Measurements from ENCODE around the gene BCL11A. TPM values are rescaled to one million over a fixed set of nuclear protein-coding genes. Genes with fewer than 3 reads are reported as not detected.
"Not testable (repeated sequence)": the region's sequence is repeated elsewhere in the genome, so short reads cannot be mapped to it uniquely, and the experiment has no call there.

Gene BCL11A
- polyA plus RNA-seq, 10 donors: 2.5 to 17.0 (median 4.0) TPM

GRCh38 chr2:60439219-60439974, 114.1 kb downstream of the BCL11A start:
- peak in 2 of 3 donors; percentile 24 to 52 for DNase-seq

- DNase-seq: no peak
These were observed 114.8 kb downstream of the BCL11A start for GRCh38 chr2:60438653-60439052.

DNA sequence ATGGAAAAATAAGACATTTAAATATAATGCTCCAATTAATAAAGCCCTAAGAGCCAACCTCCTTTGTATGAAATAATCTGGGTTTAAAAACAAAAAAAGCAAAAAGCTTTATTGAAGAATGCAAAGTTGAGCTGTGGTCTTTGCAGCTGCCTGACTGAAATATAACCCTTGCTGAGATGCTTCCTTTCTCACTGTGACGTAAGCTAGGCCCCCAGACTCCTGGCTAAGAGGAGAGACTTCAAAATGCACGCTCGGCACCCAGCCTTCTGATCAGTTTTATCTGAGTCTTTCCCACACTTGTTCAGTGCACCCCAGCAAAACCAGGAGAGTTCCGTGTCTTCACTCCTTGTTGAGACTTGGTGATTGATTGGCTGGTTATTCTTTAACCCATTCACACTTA, 115.3 kb downstream of the BCL11A start:
- DNase-seq: no peak

GRCh38 chr2:60437080-60437696, 116.3 kb downstream of the BCL11A start:
- DNase-seq: peak in 1 of 3 donors; percentile 37

DNA sequence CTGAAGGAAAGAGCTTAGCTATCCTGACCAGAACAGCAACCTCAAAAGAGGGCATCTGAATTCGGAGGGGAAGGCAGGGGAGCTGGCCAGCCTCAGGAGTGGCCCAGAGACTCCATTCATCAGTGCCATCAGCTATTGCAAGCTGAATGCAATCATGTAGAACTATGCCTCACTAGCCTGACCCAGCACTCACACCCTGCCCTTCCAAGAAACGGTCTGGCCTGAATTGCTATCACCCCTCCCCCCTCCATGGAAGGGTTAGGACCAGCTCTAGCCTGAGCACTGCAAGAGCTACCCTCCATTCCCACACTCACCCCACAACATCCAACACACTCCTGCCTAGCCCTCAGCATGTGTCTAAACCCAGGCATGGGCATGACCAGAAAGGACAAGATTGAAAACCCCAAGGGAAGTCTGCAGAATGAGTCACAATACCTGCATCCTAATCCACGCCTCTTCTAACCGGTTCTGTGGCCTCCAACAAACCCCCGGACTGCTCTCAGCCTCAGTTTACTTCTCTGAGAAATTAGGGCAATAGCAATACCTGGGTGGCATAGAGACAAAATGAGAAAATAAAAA, 120.3 kb downstream of the BCL11A start:
- DNase-seq: no peak

DNA sequence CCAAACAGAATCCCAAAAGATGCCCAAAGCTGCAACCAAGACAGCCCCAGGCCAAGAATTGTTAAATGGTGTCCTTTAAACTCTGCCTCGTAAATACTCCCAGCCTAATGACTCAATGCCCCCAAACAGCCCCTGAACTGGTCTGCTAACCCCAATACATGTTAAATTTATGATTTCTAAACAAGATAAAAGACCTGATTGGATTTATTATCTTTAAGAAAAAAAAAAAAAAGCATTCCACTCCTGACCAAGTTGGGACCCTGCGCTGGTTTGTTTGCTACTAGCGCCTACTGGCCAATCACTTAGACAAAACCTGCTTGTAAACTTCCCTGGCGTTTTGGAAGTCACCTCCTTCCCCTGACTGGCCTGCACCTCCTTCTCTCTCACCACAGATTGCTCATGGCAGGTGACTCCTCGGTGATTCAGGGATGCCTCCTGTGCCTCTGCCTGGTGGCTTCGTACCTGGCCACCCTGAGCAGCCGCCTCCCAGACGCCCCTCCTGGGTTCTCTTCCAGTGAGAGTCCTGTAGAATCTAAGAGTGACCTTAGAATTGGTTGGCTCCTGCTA, 121.3 kb downstream of the BCL11A start:
- DNase-seq: no peak

- DNase-seq: no peak
These were observed 123.8 kb downstream of the BCL11A start for GRCh38 chr2:60429681-60430080.

- DNase-seq: no peak
These were observed 126.6 kb downstream of the BCL11A start for GRCh38 chr2:60426880-60427279.

DNA sequence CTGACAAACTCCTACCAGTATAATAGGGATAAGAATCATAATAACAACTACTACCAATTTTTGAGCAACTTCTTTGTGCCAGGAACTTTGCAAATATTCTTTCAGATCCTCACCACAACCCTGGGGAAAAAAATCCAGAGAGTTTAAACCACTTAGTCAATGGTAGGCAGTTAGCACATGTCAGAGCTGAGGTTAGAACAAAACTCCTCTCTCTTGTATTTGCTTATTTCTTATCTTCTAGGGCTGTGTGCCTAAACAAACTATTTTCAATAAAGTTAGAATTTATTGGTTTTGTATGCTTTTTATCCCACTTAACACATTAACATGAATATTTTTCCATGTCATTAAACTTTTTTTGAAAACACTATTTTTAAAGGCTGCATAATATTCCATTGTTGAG, 127.1 kb downstream of the BCL11A start:
- no peak for DNase-seq

DNA sequence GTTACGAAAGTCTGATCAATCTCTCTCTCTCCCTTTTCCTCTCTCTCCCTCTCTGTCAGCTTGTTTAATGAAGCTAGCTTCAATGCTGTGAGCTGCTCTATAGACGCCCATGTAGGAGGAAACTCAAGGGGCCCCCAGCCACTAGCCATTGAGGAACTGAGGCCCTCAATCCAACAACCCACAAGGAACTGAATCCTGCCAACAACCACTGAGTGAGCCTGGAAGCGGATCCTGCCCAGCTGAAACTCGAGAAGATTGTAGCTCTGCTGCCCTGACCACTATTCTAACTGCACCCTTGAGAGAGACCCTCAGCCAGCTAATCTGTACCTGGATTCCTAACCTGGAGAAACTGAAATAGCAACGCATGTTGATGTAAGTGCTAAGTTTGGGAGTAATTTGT, 129.2 kb downstream of the BCL11A start:
- no peak for DNase-seq

- no peak for DNase-seq
These were observed 129.9 kb downstream of the BCL11A start for GRCh38 chr2:60423505-60423904.

DNA sequence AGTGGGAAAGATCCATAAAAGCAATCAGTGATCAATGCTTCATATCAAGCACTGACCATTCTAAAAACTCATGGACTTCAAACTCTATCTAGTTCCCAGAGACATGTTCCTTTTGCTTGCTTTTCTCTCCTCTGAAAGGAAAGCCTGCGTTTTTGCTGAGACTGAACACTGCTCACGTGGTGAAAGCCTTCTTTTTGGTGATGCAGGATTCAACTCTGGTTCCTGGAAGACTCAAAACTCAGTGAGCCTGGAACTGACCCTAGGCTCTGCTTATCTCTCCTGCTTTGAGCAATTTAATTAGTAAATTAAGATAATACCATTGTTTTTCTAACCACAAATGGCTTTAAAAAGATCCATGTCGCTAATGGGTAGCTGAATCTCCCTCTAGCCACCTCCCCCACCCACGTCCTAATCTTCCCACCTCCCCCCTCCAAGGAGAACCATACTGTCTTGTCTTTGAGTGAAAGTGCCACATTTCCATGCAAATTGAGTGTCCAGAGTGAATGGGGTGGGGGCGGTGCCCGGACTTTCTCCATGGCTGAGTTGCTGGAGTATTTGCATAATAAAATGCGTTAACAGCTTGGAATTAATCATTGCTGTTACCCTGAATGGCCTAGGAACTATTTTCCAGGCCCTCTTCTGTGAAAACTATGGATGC, 130.5 kb downstream of the BCL11A start:
- no peak for DNase-seq

DNA sequence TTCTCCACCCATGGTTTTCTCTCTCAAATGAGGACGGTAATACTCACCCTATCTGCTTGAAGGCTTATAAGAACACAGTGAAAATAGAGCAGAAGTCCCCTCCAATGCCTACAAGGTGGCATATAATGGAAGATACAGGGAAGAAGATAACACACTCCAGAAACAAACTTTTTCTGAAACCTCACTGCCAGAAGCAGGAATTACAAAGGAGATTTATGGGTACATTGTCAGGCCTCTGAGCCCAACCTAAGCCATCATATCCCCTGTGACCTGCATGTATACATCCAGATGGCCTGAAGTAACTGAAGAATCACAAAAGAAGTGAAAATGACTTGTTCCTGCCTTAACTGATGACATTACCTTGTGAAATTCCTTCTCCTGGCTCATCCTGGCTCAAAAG, 136.2 kb downstream of the BCL11A start:
- DNase-seq: not testable (repeated sequence)

DNA sequence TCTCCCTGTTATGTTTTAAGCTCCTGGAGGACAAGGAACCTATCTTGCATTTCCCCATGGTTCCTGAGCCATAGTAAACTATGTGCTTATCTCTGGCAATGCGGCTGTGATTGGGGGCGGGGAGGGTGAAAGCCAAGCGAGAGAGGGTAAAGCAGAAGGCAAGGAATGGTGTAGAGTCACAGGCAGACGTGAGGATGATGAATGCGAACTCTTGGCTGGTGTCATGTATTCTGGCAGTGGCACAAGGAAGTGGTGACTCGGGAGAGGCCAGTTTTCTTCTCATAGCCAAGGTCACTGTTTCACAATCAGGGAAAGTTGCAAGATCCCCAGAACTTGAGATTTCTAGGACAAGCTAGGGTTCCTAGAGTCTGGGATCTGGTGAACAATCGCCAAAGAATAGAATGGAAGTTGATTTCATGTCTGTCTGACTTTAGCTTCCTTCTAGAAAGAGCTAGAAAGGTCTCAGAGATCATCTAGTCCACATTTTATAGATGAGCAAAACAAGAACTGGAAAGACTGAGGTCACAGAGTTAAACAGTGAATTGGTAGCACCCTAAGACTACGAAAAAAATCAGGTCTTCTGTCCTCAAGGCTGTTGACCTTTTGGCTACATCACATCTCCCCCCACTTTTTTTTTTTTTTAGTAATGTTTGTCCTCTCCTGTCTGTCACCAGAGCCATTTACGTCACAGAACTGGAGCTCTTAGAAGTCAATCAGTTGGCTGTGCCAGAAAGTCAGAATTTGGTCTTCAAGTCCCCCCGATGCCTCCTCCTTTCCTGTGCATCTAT, 137.0 kb downstream of the BCL11A start:
- no peak for DNase-seq

DNA sequence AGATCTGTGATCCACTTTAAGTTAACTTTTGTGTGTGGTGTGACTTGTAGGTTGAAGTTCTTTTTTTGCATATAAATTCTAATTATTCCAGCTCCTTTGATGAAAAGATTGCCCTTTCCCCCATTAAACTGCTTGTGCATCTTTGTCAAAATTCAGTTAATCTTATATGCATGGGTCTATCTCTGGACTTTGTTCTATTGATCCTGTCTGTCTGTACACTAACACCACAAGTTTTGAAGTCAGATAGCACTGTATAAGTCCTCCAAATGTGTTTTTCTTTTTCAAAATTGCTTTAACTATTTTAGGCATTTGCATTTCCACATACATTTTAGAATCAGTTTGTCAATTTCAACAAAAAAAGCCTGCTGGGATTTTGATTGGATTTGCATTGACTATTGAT, 137.6 kb downstream of the BCL11A start:
- DNase-seq: no peak

DNA sequence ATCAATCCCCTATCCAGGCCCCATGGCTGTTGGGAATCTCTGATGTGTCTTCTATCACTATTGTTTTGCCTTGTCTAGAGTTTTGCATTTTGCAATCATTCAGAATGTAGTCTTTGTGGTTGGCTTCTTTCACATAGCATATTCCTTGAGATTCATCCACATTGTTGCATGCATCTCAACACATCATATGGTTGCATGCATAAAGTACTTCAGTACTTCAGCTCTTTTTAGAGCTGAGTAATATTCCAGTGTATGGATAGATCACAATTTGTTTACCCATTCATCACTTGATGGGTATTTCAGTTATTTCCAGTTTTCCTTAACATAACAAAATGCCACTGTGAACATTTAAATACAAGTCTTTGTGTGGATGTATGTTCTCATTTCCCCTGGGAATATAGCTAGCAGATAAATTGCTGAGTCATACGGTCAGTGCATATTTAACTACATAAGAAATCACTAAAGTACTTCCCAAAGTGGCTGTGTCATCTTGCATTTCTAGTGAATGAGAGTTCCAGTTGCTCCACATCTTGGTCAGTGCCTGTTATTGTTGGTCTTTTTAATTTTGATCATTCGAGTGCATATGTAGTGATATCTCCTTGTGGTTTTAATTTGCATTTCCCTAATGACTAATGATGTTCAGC, 138.8 kb downstream of the BCL11A start:
- peak in 1 of 3 donors; percentile 83 for DNase-seq

GRCh38 chr2:60413814-60414168, 139.7 kb downstream of the BCL11A start:
- no peak for DNase-seq

DNA sequence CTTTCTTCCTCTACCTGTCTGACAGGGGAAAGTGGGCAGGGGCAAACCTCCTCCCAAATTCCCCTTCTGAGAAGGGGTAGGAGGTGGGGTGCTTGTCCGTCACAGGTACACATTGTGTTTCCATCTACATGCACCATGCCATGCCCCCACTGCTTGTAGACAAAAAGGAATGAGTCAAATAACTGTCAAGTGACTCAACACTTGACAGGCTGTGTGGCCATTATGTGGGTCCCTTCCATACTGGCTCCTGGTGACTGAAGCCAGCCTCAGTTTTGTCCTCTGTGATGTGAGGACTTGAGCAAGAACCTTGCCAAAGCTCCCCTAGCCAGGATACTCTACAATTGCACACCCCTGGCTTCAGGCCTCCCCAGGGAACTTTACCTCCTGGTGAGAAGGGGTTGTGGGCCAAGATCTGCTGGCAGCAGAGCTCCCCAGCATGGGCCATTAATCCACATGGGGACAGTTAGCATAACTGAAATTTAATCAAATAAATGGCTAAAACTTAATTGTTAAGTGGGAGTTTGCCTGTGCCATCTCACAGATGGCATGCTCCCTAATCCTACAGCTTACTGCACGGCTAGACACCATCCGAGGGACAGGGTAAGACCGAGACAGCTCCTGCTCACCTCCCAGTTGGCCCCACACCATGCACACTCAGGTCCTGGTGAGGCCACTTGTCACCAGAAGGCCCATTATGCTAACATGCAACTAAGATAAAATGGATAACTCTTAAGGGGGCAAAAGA, 140.2 kb downstream of the BCL11A start:
- DNase-seq: no peak

DNA sequence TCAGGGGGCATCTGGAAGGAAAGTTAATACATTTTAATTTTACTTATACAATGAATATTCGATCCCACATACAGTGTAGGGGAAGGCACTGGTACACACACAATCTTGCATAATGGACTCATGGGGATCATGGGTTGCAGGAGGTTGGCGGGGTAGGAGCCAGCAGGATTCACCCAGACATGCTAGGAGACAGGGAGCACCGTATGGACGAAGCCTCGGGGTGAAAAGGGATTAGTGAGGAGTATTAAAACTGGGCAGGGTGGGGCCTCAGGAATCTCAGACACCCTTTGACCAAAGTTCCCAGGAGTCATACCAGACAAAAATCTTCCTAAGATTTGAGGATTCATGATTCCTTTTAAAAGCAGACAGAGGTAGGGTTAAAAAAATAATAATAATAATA, 140.8 kb downstream of the BCL11A start:
- no peak for DNase-seq

DNA sequence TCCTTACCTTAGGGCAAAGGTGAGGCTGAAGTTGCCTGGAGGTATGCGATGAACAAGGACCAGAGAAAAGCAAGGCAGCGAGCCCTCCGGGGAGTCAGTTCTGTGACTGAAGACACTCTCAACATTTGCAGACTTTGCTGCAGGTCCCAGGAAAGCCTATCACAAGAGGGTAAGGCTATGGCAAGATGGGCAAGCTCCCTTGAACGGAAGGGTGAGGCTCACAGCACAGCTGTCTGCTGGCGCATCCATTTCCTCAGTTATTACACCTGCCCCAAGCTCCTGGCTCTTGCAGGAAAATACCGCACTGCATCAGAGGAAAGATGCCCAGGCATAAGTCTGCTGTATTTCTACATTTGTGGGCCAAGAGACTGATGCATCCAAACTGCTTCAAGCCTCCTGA, 141.4 kb downstream of the BCL11A start:
- no peak for DNase-seq
